Stimulated activated CD4-positive, alpha-beta T cell treated with anti-CD3 and anti-CD28 coated beads, Interleukin-12 subunit alpha, Interleukin-12 subunit beta, amount 100 ng/mL, for 24 hours (primary cell): ENCODE data around the gene CDKAL1.

ENCODE experiments used
- DNase-seq, 2 experiments: peaks; one replicate each; pipeline ENCODE4 v3.0.0-alpha.2; 2020; ENCODE audit warnings: low read depth in 2 of 2

CDKAL1 gene

GRCh38 chr6:20838113-20838512, 303.9 kb downstream of the CDKAL1 start:
- DNase-seq, result no peak

DNA sequence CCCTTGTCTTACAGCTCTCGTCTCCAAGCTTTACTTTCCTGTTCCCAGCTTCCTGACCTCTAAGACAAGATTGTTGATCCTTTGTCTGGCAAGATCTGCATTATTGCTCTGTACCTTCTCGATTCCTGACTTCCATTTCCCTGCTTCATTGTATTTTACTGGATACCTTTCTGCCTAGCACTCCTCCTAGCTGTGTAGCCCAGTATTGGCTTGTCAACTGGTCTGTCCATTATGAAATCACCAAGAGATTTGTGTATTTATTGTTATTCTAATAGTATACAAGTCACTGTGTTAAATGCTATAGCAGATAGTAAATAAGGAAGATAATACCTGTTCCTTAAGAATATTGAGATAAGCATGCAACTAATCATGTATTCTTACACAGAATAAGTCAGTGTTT, 305.4 kb downstream of the CDKAL1 start:
- no peak for DNase-seq

GRCh38 chr6:20840675-20841074, 306.4 kb downstream of the CDKAL1 start:
- DNase-seq, result no peak

DNA sequence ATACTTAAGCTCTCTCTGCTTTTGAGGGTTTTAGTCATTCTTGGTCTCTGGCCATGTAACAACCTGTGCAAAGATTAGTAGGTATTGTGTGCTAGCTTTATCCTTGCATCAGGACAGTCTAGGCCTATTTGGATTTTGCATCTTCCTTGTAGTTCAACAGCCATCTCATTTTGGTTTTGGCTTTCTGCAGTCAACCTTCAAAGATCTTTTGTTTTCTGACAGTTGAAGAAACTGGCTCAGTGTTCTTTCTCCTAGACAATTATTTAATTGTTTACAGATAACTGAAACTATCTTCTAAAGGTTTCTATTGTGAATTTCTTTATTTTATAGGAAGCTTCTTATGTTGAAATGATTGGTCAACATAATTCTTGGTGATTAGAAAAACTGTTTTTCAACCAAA, 307.5 kb downstream of the CDKAL1 start:
- no peak for DNase-seq

GRCh38 chr6:20845592-20845991, 311.3 kb downstream of the CDKAL1 start:
- no peak for DNase-seq

- no peak for DNase-seq
Measured at GRCh38 chr6:20846602-20847028, 312.4 kb downstream of the CDKAL1 start.

DNA sequence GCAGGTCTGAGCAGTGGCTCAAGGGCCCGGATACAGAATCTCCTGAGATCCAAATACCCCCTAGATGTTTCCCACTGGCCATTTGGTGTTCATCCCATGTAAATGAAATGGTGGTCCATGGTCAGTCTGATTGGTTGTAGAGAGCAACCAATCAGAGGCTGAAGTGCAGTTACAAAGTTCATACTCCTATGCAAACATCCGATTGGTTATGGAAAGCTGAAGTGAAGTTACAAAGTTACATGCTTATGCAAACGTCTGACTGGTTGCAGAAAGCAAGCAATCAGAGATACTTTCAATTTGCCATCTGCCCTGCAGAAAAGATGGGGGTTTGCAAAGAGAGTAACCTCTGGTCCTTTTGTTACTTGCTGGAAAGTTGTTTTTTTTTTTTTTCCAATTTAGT, 313.6 kb downstream of the CDKAL1 start:
- no peak for DNase-seq

DNA sequence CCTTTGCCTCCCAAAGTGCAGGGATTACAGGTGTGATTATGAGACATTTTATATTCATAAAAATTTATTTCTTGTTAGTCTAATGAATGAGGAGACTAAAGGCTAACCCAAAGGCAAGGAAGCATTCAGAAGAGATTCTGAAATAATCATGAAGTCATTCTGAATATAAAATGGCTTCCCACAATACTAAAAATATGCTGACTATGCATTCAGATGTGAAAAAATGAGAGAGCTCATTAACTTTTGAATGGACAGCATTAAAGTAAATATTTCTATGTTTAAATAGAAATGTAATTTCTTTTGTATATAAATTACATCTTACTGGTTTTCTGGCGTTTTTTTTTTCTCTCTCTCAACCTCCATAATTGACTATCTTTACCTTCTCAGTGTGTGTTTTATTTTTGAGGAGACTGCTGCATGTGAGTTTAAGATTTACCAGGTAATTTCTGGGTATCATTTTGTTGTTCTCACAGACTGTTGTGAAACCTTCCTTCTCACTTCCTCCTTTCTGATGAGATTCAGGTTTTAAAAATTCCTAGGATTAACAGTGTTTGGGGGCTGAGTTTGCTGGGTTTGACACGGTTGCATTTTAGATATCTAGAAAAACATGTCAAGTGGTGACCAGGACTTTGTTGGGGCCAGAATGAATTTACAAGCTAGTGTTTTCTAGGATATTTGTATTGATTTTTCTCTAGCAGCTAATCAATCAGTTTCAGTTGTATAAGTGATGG, 316.6 kb downstream of the CDKAL1 start:
- no peak for DNase-seq

GRCh38 chr6:20851795-20852194, 317.5 kb downstream of the CDKAL1 start:
- DNase-seq, result no peak

DNA sequence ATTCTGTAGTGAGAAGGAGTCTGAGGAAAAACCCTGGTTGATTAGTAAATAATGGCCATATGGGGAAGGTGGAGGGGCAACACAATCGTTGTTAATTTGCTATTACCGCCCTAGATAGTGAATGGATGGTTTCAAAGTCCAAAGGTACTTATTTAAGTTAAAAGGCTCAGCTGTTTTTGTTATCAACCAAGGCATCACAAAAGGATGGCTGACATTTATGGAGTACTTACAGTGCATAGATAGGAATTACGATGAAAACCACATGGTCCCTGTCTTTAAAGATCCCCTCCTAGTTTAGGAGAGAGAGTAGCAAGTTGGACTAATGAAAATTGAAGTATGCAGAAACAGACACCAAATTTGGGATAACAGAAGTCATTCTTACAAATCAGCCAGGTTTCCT, 319.6 kb downstream of the CDKAL1 start:
- no peak for DNase-seq

GRCh38 chr6:20856681-20857288, 322.5 kb downstream of the CDKAL1 start:
- no peak for DNase-seq

DNA sequence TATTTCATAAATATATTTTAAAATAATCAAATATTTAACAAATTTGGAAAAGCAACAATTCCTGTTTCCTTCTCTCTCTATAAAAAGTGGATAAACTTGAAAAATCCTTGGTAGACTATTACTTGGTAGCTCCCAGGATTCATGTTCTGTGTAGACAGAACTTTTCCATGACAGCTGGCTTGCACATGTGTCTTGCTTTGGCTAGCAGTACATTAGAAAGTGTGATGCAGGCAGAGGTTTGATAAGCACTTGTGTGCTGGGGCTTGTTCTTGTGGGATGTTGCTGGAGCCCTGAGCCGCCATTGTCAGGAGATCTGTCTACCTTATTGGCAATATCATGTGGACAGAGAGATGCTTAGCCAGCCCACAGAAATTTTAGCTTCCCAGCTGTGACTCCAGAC, 327.2 kb downstream of the CDKAL1 start:
- DNase-seq, result no peak

DNA sequence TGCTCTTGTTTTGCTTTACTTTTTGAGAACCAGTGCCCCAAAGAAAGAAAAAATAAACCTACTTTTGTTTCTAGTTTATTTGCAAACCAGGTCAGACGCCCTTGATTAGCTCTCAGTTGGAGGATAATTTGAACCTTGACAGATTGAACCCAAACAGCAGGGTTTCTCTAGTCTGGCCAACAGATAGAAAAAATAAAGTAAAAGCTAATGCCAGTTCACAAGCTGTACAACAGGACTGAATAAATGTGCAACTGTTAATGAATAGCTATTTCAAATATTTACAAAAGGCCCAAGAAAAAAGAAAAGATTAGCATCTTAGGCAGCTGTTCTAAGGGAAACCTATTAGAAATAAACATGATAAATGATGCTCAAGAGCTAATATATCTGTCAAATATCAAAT, 331.8 kb downstream of the CDKAL1 start:
- no peak for DNase-seq

GRCh38 chr6:20866935-20867703, 332.9 kb downstream of the CDKAL1 start:
- no peak for DNase-seq

DNA sequence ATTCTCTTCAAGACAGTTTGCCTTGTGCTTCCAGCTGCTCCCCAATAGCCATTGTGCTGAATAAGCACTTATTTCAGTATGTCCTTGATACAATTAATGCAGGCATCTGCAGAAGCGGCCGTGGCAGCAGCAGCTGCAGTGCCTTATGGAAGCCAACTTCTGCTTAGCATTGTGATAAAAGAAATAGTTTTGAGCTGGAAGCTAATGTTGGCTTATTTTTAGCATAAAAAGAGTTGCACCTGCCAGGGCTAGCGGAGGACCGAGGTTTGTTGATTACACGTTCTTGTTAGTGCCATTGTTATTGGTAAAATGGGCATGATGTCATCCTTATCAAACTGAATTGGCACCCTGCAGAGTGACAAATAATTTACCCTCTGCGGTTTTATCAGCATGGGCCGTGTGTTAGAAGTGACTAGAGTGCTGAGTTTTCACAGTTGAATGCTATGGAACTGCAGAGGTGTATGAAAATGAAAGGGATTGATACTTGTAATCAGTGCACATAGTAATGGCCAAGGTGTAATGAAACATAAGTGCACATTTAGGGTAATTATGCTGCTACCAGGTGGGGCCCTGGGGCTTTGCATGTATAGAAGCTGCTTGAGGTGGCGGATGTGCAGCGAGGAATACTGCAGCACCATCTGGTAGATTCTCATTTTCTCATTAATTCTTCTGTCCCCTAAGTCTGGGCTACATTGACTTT, 334.3 kb downstream of the CDKAL1 start:
- no peak for DNase-seq

- DNase-seq, result no peak
Measured at GRCh38 chr6:20870021-20870420, 335.8 kb downstream of the CDKAL1 start.

DNA sequence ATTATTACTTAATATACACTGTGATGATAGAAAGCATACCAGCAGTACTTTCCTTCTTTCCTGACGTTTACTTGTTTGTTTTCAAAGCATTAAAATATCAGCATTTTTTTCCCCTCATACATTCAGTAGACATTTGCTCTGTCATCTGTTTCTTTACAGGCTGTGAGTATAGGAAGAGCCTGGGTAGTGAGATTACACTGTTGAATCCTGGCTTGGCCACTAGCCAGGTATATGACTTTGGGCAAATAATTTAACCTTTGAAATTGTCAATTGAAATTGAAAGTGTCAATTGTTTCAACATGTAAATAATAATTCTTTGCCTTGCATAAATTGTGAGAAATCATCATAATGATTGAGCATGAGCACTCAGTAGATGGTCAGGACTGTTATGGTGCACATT, 336.2 kb downstream of the CDKAL1 start:
- DNase-seq, result no peak

DNA sequence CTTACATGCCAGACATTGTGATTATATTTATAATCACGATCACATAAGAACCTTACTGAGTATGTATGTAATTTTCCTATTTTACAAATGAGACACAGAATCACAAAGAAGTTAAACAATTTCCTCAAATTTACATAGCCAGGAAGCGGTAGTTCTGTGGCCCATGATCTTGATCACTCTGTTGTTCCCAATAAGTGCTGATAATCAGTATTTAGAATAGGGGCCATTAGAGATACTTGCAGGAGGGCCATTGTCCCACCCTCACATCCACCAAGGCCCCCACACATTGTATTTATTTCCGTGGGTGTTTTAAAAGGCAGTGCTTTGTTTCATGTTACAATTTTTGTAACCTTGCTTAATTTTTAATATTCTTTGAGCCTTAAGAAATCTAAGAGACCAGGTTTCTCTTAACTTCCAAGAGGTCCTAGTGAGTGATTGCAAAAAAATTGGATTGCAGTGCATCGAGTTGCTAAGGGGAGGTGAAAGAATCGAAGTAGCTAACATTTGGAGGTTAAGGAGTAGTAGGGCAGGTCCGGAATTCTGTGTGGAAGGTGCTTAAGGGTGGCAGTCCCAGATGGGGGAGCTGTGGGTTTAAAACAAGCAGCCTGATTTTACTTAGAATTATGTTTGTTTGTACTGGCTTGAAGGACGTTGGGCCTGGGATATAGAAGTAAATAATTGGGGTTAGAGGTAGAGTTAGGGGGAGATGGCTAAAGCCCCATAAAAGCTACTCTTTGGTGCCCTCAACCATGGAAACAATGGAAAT, 339.4 kb downstream of the CDKAL1 start:
- no peak for DNase-seq

- no peak for DNase-seq
Measured at GRCh38 chr6:20875369-20875963, 341.2 kb downstream of the CDKAL1 start.

GRCh38 chr6:20876036-20876435, 341.8 kb downstream of the CDKAL1 start:
- no peak for DNase-seq

- DNase-seq, result no peak
Measured at GRCh38 chr6:20876561-20876960, 342.3 kb downstream of the CDKAL1 start.
